Type B pancreatic cell (in vitro differentiated cells): Measurements from ENCODE around the gene MAGEF1. TPM values are rescaled to one million over a fixed set of nuclear protein-coding genes. Genes with fewer than 3 reads are reported as not detected.
A peak's percentile ranks its signal among the peaks of the same experiment; 100 is the strongest.

Source experiments
- DNase-seq: peaks from one replicate; pipeline ENCODE4 v3.0.0; 2021; ENCODE audit warnings: mixed read lengths; ENCODE audit not compliant: unreplicated experiment; ENCODE audit errors: extremely low spot score
- H3K27ac Mint-ChIP-seq: 2 replicates; pipeline ENCODE4 v1.8.0; 2021; ENCODE audit warnings: mild to moderate bottlenecking, mixed read lengths
- H3K27me3 Mint-ChIP-seq: 2 replicates; pipeline ENCODE4 v1.8.0; 2021; ENCODE audit warnings: mixed read lengths
- H3K36me3 Mint-ChIP-seq: 2 replicates; pipeline ENCODE4 v1.8.0; 2021; ENCODE audit warnings: mixed read lengths
- H3K4me1 Mint-ChIP-seq: one replicate; pipeline ENCODE4 v1.8.0; 2021; ENCODE audit warnings: mixed read lengths; ENCODE audit not compliant: unreplicated experiment
- H3K4me3 Mint-ChIP-seq: 2 replicates; pipeline ENCODE4 v1.8.0; 2021; ENCODE audit warnings: mild to moderate bottlenecking, mixed read lengths
- H3K9me3 Mint-ChIP-seq: 2 replicates; pipeline ENCODE4 v1.8.0; 2021; ENCODE audit warnings: mixed read lengths
- total RNA-seq: library from RNA; stranded (reverse); gene quantifications from 2 replicates; pipeline ENCODE4 v1.2.1, GENCODE V29; 2021; ENCODE audit warnings: low replicate concordance
- TF ChIP-seq, protein P1 (sequence below): fragments of 200-600 bp; sonication (generic); conservative IDR thresholded peaks from 2 replicates; pipeline ENCODE4 v1.5.0; 2021; ENCODE audit warnings: antibody characterized with exemption, mild to moderate bottlenecking

MAGEF1 gene
- total RNA-seq, 1 donor from 2014 or later = 69.2 TPM

DNA sequence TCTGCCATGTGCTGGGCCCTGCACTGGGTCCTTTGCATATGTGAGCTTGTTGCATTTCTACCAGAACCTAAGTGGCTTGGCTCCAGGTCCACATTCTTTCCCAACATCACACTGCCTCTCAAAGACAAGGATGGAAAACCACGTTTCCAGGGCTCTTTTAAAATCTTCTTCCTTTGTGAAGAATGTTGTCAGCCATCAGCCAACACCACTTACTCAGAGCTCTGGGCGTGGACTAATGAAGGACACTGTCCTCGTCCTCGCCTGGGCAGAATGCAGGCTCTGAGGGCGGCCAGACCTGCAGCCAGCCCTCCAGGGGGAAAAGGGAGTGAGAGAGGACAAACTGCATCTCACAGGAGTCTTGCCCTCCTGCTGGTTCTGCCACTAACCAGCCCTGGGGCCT is 49.7 kb downstream of the MAGEF1 start:
- no peak for DNase-seq
- Mint-ChIP-seq H3K27me3 (no peaks in the 10 kb centered on the region), H3K27ac (no peak overlapping the region), H3K4me3 (no peak overlapping the region), H3K36me3 (no peaks in the 10 kb centered on the region), H3K9me3 (no peaks in the 10 kb centered on the region), H3K4me1 (peaks cover 64% of the 10 kb centered on the region)
- TF ChIP-seq, protein P1, sequence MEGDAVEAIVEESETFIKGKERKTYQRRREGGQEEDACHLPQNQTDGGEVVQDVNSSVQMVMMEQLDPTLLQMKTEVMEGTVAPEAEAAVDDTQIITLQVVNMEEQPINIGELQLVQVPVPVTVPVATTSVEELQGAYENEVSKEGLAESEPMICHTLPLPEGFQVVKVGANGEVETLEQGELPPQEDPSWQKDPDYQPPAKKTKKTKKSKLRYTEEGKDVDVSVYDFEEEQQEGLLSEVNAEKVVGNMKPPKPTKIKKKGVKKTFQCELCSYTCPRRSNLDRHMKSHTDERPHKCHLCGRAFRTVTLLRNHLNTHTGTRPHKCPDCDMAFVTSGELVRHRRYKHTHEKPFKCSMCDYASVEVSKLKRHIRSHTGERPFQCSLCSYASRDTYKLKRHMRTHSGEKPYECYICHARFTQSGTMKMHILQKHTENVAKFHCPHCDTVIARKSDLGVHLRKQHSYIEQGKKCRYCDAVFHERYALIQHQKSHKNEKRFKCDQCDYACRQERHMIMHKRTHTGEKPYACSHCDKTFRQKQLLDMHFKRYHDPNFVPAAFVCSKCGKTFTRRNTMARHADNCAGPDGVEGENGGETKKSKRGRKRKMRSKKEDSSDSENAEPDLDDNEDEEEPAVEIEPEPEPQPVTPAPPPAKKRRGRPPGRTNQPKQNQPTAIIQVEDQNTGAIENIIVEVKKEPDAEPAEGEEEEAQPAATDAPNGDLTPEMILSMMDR = no peak

DNA sequence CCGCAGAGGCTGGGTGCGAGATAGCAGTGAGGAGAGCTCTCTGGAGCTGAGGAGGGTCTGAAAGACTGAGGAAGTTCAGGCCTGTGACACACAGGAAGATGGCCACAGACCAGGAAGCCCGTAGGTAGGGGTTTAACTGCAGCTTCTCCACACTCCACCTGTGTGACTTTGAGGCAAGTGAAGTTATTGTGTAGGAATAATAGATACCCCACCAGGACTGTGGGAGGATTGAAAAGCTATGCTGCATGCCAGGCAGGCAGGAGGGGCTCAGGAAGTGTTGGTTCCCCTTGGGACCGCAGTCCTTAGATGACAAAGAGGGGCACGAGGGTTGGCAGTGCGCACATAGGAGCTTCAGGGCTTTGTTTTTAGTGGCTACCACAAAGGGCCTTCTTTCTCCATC is 50.9 kb downstream of the MAGEF1 start:
- Mint-ChIP-seq H3K27ac (peak overlapping the region; percentile 35), H3K4me3 (no peak overlapping the region), H3K36me3 (no peaks in the 10 kb centered on the region), H3K27me3 (no peaks in the 10 kb centered on the region), H3K4me1 (peaks cover 64% of the 10 kb centered on the region), H3K9me3 (no peaks in the 10 kb centered on the region)
- TF ChIP-seq, protein P1 = no peak
- no peak for DNase-seq

Other genes starting within 250 kb of the MAGEF1 start
- 57.7 and 65.0 TPM in 2 replicates for gene EPHB3, start 150.3 kb downstream of the MAGEF1 start, total RNA-seq
- 36.5 and 59.4 TPM in 2 replicates for gene VPS8, start 100.1 kb upstream of the MAGEF1 start, total RNA-seq